Stimulated activated CD8-positive, alpha-beta memory T cell treated with anti-CD3 and anti-CD28 coated beads, Interleukin-7, amount 100 ng/mL, for 48 hours (primary cell): ENCODE results near the gene MANEAL.
"Not testable (repeated sequence)": the region's sequence is repeated elsewhere in the genome, so short reads cannot be mapped to it uniquely, and the experiment has no call there.

Experiments used
- DNase-seq, 2 donors: peaks; one replicate each; pipeline ENCODE4 v3.0.0-alpha.2; 2020; ENCODE audit warnings: low read depth in 1 of 2; ENCODE audit errors: extremely low read depth in 1 of 2

MANEAL gene

DNA sequence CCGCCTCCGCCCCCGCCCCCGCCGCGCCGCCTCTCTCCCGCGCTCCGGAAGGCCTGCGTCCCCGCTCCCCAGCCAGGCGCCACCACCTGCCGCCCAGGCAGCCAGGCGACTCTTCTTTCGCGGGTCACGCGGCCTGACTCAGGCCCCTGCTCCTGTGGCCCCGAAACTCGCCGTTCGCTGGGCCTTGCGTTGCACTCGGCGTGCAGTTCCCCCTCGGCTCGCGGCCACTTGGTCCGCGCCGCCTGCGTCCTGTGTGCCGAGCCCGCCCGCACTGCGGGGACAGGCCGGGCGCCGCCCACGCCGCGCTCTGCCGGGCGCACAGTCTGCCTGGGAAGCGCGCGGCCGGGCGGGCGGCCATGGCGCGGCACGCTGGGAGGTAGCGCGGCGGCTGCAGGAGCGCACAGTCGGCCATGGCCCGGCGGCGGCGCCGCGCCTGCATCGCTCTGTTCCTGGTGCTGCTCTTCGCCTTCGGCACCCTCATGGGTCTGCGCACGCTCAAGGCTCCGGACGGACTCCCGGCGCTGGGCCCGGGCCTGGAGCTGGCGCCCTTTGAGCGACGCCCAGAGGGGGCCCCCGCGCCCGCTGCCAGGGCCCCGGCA is at the start of gene MANEAL:
Gene MANEAL, plus strand, starts transcription at position 75 of the 599 bp plus-strand sequence. Its CDS starts 336 bp downstream, at position 411.
- peak in 1 of 2 donors; percentile 11 for DNase-seq

GRCh38 chr1:37746806-37747205 is 46.8 kb upstream of the MANEAL start:
- DNase-seq: no peak

- DNase-seq: no peak
These were observed 45.1 kb upstream of the MANEAL start for GRCh38 chr1:37748565-37748964.

- DNase-seq: no peak
These were observed 41.4 kb upstream of the MANEAL start for GRCh38 chr1:37752213-37752582.

GRCh38 chr1:37752583-37753471 is 40.8 kb upstream of the MANEAL start:
- peak in 1 of 2 donors; percentile 25 for DNase-seq

- DNase-seq: no peak
These were observed 40.0 kb upstream of the MANEAL start for GRCh38 chr1:37753473-37754321.

- DNase-seq: peak in 1 of 2 donors; percentile 40
These were observed 38.4 kb upstream of the MANEAL start for GRCh38 chr1:37755290-37755689.

GRCh38 chr1:37755951-37756560 is 37.6 kb upstream of the MANEAL start:
- no peak for DNase-seq

- no peak for DNase-seq
These were observed 34.2 kb upstream of the MANEAL start for GRCh38 chr1:37759451-37759850.

GRCh38 chr1:37761416-37762095 is 32.1 kb upstream of the MANEAL start:
- DNase-seq: no peak

DNA sequence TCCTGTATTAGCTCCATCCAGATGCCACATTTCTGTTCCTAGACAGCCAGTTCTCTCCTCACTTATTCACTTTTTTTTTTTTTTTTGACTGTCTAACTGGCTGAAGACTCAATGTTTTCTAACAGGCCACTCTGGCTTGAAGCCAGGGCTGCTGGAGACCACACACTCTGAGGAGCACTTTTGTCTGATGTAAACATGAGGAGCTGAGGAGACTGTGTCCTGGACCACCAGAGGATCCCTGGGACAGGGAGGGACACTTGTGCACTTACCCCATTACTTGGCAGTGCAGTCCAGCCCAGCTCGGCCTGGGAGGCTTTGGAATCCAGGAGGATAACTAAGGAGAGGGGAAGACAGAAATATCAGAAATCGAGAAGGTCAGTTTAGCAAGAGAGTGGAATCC is 31.1 kb upstream of the MANEAL start:
- no peak for DNase-seq

GRCh38 chr1:37763791-37764413 is 29.7 kb upstream of the MANEAL start:
- no peak for DNase-seq

DNA sequence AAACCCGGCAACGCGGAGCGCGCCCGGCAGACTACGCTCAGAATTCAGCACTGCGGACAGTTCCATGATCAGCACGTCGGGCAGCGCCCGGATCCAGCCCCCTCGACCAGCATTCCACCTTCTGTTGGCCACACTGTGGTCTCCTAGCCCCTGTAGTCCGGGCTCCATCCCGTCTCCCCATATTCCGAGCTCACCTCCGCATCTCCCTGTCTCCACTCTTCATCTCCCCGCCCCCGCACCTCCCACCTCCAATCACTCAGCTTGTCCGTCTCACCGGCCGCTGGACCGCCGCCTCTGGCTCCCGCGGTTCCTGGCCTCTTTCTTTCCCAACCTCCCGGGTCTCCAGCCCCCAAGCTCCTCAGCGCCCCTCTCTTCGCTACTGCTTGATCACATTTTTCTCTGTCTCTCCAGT is 29.2 kb upstream of the MANEAL start:
- peak in 1 of 2 donors; percentile 21 for DNase-seq

DNA sequence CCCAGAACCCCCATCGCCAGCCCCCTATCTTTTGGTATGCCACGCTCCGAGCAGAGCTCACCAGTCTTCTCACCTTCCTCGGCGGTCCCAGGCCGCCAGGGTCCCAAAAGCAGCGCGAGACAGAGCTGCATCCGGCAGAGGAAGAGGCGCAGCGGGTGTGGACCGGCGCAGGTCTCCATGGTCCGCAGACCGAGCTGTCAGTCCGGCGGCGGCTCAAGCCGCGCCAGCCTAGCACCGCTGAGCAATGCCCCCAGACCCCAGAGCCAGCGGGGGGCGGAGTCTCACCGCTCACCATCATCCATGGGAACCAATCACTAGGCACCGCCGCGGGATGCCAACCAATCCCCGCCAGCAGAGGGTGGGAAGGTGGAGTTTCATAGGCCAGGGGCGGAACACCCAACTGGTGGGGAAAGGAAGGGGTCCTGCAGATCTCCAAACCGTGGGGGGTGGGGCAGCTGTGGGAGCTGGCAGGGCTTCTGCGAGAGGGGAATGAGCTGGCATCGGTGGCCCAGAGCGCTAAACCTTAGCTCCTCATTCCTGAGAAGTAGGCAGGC is 28.7 kb upstream of the MANEAL start, which contains the start of gene EPHA10:
Gene EPHA10, minus strand, starts transcription at position 233 of the 554 bp plus-strand sequence. Its CDS starts 54 bp downstream, at position 179.
- no peak for DNase-seq

DNA sequence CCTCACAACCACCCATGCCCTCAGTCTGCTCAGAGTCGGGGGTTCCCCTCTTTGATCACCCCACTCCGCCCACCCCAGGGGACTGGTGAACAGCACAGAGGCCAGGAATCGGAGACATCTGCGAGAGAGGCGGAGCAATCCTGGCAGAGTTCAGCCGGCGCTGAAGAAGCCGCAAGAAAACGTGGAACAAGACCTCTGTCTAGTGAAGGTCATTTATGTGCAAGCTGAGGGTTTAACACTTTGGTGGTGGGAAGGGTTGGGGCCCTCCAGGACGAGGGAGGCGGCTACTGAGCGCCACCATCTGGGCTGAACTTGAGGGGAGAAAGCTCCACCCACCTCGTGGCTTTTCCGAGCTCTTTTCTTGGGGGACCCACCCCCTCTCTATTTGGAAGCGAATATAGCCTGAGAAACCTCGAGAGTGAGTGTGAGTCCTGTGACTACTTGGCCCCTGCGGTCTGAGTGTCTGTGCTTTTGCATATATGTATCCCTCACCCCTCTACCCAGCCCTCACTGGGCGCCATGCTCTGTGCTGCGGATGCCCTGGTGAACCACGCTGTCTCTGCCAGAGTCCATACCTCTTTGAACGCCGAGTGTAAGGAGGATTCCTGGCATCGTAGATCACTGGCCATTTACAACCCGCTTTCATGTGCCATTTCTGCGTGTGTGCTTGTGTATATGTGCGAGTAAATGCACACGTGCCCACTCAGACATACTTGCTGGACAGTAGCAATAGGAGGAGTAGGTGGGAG is 27.6 kb upstream of the MANEAL start:
- peak in 1 of 2 donors; percentile 39 for DNase-seq

GRCh38 chr1:37767488-37767887 is 26.2 kb upstream of the MANEAL start:
- DNase-seq: no peak

- DNase-seq: not testable (repeated sequence)
These were observed 22.2 kb upstream of the MANEAL start for GRCh38 chr1:37771440-37771839.

- no peak for DNase-seq
These were observed 16.6 kb upstream of the MANEAL start for GRCh38 chr1:37776946-37777516.
